Stimulated activated CD8-positive, alpha-beta memory T cell treated with anti-CD3 and anti-CD28 coated beads, Interleukin-7, amount 100 ng/mL, for 1 hour (primary cell): ENCODE data around the gene CEP89.
"Not testable (repeated sequence)": the region's sequence is repeated elsewhere in the genome, so short reads cannot be mapped to it uniquely, and the experiment has no call there.

ENCODE experiments used
- DNase-seq, 2 donors: peaks; one replicate each; pipeline ENCODE4 v3.0.0-alpha.2; 2020; ENCODE audit warnings: low read depth in 2 of 2

Gene CEP89

GRCh38 chr19:32837531-32837930 lies 134.2 kb downstream of the CEP89 start:
- DNase-seq = no peak

DNA sequence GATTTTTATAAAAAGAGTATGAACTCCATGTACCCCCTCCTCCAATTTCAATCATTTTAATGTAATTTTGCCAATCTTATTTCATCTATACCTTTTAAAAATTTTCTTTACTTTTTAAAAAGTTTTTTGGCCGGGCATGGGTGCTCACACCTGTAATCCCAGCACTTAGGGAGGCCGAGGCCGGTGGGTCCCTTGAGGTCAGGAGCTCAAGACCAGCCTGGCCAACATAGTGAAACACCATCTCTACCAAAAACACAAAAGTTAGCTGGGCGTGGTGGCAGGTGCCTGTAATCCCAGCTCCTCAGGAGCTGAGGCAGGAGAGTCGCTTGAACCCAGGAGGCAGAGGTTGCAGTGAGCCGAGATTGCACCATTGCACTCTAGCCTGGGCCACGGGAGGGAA lies 138.4 kb downstream of the CEP89 start:
- DNase-seq = not testable (repeated sequence)

- DNase-seq = not testable (repeated sequence)
Observed at GRCh38 chr19:32832825-32833224, 138.9 kb downstream of the CEP89 start.

- not testable (repeated sequence) for DNase-seq
Observed at GRCh38 chr19:32832094-32832493, 139.7 kb downstream of the CEP89 start.

DNA sequence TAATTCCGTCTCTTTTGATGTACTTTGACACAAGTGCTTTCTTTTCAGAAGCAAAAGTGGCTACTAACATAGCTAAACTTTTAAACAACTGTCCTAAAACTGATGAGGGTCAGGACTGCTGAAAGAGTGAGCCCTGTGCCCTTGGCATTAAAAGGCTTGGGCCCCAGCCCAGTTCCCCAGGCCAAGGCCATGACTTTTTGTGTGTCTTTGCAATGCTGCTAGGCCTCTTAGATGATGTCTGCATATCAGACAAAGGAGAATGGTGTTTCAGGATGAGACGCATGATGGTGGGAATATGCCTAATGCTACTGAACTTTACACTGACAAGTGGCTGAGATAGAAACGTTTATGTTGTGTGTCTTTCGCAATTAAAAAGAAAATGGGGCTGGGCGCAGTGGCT lies 140.1 kb downstream of the CEP89 start:
- DNase-seq = no peak

- DNase-seq = no peak
Observed at GRCh38 chr19:32830231-32831014, 141.3 kb downstream of the CEP89 start.

GRCh38 chr19:32829345-32829896 lies 142.3 kb downstream of the CEP89 start:
- no peak for DNase-seq

GRCh38 chr19:32828643-32829344 lies 143.0 kb downstream of the CEP89 start:
- no peak for DNase-seq

DNA sequence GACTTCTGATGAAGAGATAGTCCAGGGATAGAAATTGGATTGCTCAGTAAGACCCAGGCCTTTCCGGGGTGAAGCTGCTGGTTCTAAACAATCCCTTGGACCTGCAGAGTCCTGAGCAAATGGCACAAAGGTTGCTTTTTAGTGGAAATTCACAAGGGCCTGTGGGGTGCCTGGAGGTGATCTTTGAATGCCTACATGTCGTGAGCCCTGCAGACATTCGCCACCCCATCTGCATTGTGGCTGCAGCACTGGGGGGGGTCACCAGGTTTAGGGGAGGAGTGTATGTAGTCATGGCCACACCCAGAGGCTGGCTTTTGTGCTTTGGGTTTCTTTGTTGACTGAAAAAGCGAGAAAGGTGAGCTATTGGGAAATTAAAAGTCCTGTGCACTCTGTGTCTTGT lies 143.6 kb downstream of the CEP89 start:
- DNase-seq = no peak
